HG02642 (cell line): ENCODE data around the gene IP6K1.
"Not testable (repeated sequence)": the region's sequence is repeated elsewhere in the genome, so short reads cannot be mapped to it uniquely, and the experiment has no call there.

Experiments used
- ATAC-seq: cut with Tn5 transposase; IDR thresholded peaks from one replicate; pipeline ENCODE4 v1.9.1; 2021; ENCODE audit warnings: mild to moderate bottlenecking; ENCODE audit not compliant: unreplicated experiment, poor library complexity

Gene IP6K1

DNA sequence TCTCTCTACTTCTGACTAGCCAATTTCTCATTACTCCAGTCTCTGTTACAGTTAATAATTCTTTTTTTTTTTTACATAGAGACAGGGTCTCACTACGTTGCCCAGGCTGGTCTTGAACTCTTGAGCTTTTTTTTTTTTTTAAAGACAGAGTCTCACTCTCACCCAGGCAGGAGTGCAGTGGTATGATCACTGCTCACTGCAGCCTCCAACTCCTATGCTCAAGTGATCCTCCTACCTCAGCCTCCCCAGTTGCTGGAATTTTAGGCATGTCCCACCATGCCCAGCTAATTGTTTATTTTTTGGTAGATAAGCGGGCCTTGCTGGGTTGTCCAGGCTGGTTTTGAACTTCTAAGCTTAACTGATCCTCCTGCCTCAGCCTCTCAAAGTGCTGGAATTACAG lies 13.6 kb downstream of the IP6K1 start:
- ATAC-seq: no peak

DNA sequence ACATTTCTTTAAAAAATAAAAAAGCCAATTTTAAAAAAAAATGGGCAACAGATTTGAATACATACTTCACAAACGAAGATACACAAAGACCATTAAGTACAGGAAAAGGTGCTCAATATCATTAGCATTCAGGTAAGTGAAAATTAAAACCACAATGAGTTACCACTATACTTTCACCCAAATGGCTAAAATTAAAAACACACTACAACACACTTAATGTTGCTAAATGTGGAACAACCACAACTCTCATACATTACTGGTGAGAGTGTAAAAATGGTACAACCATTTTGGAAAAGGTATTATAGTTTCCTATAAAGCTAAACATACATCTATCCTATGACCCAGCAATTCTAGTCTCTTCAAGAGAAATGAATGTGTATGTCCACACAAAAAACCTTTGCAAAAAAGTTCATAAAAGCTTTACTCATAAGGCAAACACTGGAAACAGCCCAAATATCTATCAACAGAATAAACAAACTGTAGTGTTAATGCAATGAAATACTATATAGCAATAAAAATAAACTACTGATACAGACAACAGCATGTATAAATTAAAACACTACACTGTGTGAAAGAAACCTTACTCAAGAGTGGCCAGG lies 14.9 kb downstream of the IP6K1 start:
- ATAC-seq: no peak

DNA sequence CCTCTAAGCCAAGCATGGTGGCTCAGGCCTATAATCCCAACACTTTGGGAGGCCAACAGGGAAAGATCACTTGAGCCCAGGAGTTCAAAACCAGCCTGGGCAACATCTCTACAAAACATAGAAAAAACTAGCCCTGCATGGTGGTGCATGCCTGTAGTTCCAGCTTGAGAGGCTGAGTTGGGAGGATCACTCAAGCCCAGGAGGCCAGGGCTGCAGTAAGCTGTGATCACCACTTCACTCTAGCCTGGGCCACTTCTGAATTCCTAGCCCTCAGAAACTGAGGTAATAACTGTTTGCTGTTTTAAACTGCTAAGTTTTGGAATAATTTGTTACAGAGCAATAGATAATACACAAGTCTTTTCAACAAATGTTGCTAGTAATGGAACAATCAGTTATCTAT lies 16.4 kb downstream of the IP6K1 start:
- no peak for ATAC-seq

DNA sequence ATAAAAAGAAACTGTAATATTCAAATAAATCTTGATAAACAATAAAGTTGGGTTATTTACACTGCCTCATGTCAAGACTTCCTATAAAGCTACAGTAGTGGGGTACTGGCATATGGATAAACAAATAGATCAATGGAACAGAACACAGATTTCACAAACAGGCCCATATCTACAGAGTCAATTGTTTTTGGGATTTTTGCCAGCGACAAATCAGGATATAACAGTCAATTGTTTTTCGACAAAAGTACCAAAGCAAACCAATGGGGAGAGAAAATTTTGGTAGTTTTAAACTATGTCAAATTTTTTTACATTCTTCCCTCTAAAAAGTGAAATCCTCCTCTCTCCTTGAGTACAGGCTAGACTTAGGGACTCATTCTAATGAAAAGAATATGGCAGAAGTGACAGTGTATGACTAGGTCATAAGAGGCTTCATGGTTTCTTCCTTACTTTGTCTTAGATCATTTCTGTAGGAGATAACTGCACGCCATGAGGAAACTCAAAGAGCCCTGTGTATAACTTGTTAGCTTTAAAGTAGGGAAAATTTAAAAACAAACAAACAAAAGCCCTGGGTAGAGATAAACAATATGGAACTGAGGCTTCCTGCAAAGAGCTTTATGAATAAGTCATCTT lies 16.9 kb downstream of the IP6K1 start:
- ATAC-seq: no peak

DNA sequence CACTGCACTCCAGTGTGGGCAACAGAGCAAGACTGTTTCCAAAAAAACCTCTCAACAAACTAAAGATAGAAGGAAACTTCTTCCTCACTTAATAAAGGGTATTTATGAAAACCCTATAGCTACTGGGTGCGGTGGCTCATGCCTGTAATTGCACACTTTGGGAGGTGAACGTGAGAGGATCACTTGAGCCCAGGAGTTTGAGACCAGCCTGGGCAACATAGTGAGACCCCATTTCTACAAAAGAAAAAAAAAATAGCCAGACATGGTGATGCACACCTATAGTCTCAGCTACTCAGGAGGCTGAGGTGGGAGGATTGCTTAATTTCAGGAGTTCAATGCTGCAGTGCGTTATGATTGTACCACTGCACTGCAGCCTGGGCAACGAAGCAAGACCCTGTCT lies 22.4 kb downstream of the IP6K1 start:
- ATAC-seq: no peak

DNA sequence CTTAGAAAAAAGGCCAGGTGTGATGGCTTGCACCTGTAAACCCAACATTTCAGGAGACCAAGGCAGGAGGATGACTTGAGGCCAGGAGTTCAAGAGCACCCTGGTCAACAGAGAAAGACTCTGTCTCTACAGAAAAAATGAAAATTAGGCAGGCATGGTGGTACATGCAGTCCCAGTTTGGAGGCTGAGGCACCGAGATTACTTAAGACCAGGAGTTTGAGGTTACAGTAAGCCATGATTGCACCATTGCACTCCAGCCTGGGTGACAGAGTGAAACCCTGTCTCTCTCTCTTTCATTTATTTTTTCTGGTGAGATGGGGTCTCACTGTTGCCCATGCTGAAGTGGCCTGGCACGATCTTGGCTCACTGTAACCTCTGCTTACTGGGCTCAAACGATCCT lies 24.7 kb downstream of the IP6K1 start:
- no peak for ATAC-seq

DNA sequence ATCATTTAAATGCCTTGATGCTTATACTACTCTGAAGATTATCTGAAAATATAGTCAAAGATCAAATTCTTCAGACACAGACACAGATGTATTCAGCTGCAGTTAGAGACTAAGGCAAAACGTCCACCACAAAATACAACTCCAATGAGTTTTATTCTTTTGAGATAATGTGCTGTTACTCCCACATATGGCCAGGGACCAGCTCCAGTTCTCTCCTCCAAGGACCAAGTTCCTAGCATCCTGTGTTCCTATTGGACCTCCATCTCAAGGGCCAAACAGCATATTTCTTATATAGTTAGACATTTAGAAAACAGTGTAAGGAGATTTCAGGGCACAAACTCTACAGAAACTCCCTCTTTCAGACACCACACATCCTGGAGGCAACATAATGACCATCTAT lies 27.1 kb downstream of the IP6K1 start:
- no peak for ATAC-seq

DNA sequence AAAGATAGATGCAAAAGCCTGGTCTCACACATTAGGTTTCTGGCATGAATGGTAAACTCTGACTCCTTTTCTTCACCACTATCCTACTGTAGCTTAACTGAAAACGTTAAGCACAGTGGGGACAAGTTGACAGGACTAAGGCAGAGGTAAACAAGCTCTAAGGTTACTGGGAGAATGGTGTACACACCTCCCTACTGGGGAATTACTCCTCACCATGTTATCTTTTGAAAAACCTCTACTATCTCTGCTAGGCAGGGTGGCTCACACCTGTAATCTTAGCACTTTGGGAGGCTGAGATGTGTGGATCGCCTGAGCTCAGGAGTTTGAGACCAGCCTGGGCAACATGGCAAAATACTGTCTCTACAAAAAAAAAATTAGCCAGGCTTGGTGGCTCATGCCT lies 29.1 kb downstream of the IP6K1 start:
- ATAC-seq: no peak

DNA sequence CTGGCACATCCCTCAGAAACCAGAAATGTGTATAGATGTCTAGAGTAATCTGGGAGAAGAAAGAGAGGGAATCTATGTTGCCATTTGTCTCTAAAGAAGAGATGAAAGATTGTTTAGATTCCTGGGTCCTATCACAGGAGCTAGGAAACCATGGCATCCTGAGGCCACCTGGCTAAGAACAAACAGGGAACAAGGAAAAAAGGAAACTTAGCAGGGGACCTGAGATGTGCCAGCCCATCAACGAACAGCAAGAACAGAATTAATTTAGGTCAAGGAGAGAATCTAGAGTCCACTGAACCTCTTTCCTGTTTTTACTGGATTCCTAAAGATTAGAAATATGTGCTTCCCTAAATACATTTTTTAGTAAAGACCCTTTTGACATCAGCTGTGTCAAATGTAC lies 30.3 kb downstream of the IP6K1 start:
- ATAC-seq: no peak

DNA sequence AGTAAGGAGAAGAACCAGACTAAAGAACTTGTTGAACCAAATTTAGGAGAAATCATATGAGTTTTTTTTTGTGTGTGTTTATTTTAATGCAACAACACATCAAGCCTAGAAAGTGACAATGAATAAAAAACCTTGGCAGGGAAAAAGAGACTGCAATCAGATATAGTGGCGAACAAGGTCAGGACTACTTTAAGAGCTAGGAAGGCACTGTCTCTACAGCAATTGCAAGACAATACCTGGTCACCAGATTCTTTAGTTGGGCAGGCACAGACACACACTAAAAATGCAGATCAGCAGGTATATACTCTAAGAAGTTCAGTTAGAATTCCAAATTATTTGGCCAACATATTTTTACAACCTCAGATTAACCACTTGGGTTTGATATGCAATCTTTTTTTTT lies 31.8 kb downstream of the IP6K1 start:
- ATAC-seq: no peak

DNA sequence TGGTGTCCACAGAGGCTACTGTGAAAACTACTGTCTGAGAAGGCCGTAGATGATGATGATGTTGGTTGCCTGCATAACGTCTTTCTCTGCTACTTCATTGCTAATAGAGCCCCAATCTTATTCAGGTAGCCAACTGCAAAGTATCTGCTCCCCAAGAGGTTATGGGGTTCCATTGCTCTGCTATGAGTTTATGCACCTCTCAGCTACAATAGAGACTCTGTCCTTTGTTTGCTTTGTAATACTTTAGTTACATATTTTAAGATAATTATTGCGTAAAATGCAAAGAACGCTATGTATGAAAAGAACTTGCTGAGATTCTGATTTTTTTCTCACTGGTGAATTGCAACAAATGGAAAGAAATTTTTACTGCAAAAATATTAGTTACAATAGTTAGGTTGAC lies 34.8 kb downstream of the IP6K1 start:
- no peak for ATAC-seq

DNA sequence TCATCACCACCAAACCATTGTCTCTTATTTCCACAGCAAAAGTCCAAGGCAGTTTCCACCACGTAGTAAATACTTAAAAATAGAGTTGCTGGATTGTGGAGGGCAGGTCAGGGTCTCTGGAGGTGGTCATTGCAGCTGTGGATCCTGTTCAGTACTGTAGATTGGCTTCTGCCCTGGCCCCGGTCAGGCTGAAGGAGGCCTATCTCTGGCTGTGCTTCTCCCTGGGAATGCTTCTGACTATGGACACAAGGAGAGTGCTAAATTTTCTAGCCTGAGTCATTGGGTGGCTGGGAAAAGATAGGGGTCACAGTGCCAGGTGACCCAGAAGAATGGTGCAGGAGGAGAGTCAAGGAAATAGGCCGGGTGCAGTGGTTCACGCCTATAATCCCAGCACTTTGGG lies 36.3 kb downstream of the IP6K1 start:
- ATAC-seq: no peak

DNA sequence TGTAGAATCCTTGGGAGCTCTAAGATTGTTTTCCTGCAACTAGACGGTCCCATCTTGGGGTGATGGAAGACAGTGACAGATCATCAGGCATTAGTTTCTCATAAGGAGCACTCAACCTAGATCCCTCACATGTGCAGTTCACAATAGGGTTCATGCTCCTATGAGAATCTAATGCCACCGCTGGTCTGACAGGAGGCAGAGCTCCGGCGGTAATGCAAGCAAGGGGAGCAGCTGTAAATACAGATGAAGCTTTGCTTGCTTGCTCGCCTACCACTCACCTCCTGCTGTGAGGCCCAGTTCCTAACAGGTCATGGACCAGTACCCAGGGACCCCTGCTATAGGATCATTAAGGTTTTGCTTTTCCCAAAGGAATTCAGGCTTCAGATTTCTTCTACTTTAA lies 37.5 kb downstream of the IP6K1 start:
- not testable (repeated sequence) for ATAC-seq

DNA sequence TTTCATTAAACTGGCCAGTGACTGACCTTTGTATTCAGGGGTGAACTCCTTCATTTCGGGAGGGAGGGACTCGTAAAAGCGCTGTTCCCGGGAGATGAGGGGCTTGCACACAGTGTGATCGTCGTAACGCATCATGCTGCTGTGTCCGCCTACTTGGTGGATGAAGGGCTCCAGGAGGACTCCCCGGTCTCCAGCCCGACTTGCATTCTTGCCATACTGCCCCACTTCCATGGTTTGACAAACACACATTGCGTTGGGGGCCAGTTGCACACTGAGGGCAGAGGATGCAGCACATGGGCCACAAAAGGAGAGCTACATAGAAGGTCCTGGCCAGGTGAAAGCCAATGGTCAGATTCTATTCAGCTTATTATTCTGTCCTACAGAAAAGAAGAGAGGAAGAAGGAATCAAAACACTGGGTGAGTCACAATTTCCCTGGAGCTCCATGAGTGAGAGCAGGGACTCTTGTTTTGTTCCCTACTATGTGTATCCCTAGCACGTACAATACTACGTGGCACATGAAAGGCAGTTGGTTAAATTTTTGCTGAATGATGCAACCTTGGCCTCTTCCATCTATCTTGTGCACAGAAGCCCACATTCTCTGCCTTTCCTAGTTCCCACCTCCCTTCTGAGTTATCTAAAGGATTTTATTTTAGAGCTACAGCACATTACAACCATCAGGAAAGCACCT lies 38.4 kb downstream of the IP6K1 start:
- ATAC-seq: no peak

DNA sequence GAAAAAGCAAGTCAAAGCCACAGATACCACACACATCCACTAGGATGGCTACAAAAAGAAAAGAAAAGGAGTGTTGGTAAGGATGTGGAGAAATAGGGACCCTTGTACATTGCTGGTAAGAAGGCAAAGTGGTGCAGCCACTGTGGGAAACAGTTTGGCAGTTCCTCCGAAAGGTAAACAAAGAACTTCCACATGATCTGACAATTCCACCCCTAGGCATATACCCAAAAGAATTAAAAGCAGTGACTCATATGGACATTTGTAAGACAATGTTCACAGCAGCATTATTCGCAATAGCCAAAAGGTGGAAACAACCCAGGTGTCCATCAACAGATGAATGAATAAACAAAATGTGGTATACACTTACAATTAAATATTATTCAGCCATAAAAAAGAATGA lies 40.4 kb downstream of the IP6K1 start:
- ATAC-seq: no peak

DNA sequence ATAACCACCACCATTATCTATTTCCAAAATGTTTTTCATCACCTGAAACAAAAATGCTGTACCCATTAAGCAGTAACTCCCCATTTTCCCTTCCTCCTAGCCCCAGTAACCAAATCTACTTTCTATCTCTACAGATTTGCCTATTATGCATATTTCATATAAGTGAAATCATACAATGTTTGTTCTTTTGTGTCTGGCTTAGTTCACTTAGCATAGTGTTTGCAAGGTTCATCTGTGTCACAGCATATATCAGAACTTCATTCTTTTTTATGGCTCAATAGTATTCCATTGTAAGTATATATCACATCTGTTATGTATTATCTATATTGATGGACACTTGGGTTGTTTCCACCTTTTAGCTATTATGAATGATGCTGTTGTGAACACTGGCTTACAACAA lies 45.9 kb downstream of the IP6K1 start:
- ATAC-seq: no peak

DNA sequence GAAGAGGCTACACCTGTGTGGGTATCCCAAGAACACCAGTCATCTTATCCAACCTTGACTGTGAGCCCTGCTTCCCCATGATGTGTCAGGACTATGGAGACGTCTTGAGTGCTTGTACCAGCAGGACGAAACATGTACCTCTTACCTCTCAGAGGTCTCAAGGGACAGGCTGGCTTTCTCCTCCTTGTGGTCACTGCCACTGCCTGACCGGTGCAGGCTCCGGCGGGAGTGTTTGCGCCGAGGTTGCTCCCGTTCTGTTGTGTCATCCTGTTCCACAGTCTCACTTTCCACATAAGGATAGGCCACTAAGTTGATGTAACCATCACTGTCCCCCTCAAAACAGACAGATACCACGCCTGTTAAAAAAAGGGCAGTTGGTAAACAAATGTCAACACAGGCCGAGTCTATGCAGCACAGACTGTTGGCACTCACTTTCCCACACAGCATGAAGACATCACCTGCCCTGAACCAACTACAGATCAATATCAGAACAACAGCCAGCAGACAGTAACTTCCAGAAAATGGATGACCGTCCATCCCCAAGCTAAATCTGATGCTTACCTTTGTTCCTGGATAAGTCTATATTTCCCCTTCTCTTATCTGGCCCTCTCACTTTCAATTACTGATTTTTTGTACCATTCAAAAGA lies 48.2 kb downstream of the IP6K1 start:
- ATAC-seq: no peak

DNA sequence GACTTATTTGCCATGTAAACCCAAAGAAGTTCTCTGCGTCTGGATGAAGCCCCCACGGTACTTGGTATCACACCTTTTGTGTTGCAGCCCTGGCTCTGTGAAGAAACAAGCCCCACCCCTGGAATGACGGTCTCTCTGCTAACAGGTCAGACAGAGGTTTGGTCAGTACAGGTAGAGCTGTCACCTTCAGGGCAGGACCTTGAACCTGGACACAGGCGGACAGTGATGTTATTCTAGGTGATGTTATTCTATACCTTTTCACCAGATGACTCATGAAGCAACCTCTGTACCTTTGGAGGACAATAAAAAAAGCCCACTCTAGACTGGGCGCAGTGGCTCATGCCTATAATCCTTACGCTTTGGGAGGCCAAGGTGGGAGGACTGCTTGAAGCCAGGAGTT lies 51.6 kb downstream of the IP6K1 start:
- no peak for ATAC-seq

DNA sequence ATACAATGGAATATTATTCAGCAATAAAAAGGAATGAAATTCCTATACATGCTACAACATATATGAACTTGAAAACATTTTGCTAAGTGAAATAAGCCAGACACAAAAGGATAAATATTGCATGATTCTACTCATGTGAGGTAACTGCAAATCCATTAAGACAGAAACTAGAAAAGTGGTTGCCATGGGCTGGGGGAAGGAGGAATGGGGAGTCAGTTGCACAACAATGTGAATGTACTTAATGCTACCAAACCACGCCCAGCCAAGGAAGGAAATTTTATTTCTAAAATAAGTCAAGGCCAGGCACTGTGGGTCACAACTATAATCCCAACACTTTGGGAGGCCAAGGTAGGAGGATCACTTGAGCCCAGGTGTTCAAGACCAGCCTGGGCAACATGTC lies 52.8 kb downstream of the IP6K1 start:
- ATAC-seq: no peak

DNA sequence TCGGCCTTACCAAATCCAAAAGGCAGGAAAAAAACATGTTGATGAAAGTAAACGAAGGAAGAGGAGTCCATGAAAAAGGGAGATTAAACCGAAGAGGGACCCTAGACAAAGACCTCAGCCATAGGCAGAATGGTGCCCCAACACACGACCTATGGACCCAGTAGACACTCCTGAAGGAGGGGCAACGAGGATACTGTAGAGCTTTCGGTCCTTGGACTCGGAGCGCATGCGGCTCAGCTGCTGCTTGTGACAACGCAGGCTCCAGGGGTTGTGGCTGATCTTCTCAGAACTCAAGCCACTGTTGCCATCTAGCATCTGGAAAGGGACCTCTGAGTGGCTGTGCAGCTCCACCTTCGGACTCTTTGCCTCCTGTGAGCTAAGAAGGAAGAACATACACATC lies 53.7 kb downstream of the IP6K1 start:
- no peak for ATAC-seq

DNA sequence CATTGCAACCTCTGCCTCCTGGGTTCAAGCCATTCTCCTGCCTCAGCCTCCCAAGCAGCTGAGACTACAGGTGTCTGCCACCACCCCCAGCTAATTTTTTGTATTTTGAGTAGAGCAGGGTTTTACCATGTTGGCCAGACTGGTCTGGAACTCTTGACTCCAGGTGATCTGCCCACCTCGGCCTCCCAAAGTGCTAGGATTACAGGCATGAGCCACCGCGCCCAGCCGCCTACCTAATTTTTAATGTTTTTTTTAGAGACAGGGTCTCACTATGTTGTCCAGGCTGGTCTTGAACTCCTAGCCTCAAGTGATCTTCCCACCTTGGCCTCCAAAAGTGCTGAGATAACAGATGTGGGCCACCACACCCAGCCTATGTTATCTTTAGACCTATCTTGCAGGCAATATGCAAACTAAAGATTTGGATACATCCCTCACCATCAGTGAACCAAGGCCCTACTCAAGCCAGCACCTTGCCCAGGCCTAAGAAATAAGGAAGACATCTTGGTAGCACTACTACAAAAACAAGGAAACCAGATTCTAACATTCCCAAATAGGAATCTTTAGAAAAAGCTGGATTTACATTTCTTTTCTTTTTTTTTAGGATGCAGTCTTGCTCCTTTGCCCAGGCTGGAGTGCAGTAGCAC lies 56.3 kb downstream of the IP6K1 start:
- no peak for ATAC-seq
